Mononuclear cell (primary cell): ENCODE measurements around the gene GPATCH8. TPM values are rescaled to one million over a fixed set of nuclear protein-coding genes. Genes with fewer than 3 reads are reported as not detected.
"Not testable (repeated sequence)": the region's sequence is repeated elsewhere in the genome, so short reads cannot be mapped to it uniquely, and the experiment has no call there.

Experiments used
- H3K27me3 ChIP-seq: 2 replicates; pipeline ENCODE4 v1.6.0; 2011; ENCODE audit warnings: low read length, control low read depth; ENCODE audit not compliant: insufficient read depth
- H3K4me1 ChIP-seq: 2 replicates; pipeline ENCODE4 v1.5.1; 2011; ENCODE audit warnings: mild to moderate bottlenecking, low read length, control low read depth; ENCODE audit not compliant: insufficient read depth
- H3K4me3 ChIP-seq: 2 replicates; pipeline ENCODE4 v1.5.1; 2011; ENCODE audit warnings: mild to moderate bottlenecking, low read length, moderate library complexity
- H3K9me3 ChIP-seq: 2 replicates; pipeline ENCODE4 v1.5.1; 2011; ENCODE audit warnings: low read depth, mild to moderate bottlenecking, control low read depth, low read length
- total RNA-seq: library from RNA; depleted of rRNA; stranded (reverse); fragments of >200 nt; gene quantifications from one replicate; pipeline ENCODE4 v1.2.3, GENCODE V29; 2012

GPATCH8 gene
- total RNA-seq, 1 donor: 72.9 TPM

DNA sequence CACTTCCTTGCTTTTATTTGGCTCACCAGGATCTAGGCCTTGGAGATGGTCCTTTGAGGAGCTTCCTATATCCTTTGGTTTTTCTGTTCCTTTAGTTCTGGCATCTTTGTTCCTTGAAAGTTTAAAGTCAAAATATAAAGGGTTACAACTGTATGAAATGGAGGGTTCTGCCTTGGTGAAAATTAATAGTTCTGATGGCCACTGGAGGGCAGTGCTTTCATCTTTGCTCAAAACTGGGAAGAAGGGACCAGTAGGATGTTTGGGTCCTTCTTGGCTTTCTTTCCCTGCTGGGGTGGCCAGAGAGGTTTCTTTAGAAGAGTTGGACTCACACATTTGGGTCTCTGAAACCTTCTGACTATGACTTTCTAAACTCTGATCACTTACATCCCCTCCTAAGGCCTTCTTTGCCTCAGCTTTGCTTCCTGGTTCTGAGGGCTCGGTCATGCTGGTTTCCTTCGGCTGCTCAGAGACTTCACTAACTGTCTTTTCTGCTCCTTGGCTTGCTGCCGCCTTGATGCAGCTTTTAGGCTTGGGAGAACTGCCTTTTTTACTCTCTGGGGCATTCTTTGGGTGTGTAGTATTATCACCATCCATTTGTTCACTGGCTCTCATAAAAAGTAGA is 102.9 kb downstream of the GPATCH8 start:
- no peak overlapping the region for H3K4me3 ChIP-seq
- H3K9me3 ChIP-seq: no peaks in the 10 kb centered on the region
- no peaks in the 10 kb centered on the region for H3K4me1 ChIP-seq
- no peaks in the 10 kb centered on the region for H3K27me3 ChIP-seq

DNA sequence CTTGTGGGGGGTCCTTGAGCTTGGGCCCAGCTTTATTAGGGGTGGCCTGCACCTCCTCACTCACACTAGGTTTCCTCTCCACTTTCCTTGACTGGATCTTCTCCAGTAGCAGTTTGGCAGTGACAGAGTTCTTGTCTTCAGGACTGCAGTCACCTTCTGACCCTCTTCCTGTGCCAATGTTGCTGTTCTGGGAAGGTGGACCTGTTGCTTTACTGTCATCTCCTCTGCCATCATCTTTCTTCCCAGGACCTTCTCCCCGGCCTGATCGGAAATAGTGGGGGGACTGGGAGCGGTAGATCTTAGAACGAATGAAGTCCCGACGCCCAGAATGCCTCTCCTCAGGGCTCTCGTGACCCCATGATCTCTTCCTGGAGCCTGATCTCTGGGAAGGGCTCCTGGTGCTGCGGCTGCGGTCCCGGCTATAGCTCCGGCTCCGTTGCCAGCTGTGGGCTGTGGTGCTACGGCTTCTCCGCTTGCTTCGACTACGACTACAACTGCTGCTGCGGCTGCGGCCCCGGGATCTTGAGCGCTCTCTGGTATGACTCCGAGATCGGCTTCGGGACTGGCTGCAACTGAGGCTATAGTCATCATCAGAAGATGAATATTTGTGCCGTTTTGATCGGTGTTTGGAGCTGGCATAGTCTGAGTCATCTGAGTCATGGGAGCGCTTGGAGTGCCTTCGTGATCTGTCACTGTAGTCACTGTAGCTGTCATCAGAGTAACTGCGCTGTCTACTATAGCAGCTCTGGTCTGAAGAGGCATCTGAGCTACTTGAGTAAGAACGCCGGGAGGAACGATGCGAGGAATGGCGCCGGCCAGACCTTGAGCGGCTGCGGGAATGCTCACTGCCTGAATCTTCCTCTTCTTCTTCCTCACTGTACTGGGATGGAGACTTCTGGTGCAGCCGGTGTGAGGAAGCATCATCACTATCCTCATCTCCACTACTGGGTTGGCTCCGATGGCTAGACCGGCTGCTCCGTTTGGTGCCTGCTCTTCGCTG is 104.2 kb downstream of the GPATCH8 start:
- no peak overlapping the region for H3K4me3 ChIP-seq
- H3K27me3 ChIP-seq: no peaks in the 10 kb centered on the region
- no peaks in the 10 kb centered on the region for H3K4me1 ChIP-seq
- H3K9me3 ChIP-seq: no peaks in the 10 kb centered on the region

DNA sequence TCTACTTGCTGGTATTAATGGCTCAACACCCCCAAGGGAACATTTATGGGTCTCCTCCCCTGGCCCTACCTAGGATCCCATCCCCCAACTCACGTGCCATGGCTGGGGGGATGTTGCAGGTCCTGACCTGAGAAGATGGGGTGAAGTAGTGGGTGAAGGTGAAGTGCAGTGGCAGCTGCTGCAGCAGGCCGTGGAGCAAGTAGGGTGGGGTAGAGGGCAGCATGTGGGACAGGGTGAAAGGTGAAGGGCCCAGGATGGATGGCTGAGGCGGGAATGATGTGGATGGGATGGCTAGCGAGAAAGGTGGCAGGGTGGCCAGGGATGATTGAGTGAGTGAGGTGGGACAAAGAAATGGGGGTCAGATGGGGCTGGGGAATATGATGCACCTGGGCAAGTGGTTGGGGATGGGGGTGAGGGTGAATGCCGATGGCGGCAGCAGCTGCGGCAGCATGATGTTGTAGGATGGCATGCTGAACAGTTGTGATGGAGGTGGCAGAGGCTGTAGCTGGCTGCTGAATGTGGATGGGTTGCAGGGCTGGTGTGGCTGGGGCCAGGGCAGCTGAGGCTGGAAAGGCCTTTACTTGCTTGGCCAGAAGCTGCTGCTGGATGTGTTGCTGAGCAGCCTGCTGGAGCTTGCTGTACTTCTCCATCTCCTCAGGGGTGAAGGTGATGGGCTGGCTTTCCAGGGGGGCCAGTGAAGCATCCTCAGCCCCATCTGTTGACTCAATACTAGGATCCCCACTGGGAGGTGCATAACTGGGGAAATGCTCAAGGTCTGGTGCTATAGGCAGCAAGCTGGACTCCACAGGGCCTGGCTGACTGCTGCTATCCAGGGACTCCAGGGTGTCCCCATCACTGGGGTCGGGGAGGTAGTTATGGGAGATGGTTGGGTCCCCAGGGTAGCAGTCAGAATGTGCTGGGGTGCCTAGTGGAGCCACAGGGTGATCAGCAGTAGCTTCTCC is 105.4 kb downstream of the GPATCH8 start:
- no peaks in the 10 kb centered on the region for H3K9me3 ChIP-seq
- H3K4me3 ChIP-seq: no peak overlapping the region
- no peaks in the 10 kb centered on the region for H3K4me1 ChIP-seq
- H3K27me3 ChIP-seq: no peaks in the 10 kb centered on the region

- H3K4me3 ChIP-seq: no peak overlapping the region
- H3K27me3 ChIP-seq: no peaks in the 10 kb centered on the region
- H3K4me1 ChIP-seq: no peaks in the 10 kb centered on the region
- no peaks in the 10 kb centered on the region for H3K9me3 ChIP-seq
These were observed 106.3 kb downstream of the GPATCH8 start for GRCh38 chr17:44396946-44397345.

GRCh38 chr17:44394833-44395232 is 108.4 kb downstream of the GPATCH8 start:
- no peaks in the 10 kb centered on the region for H3K9me3 ChIP-seq
- H3K27me3 ChIP-seq: no peaks in the 10 kb centered on the region
- H3K4me3 ChIP-seq: no peak overlapping the region
- H3K4me1 ChIP-seq: peaks cover 2% of the 10 kb centered on the region

GRCh38 chr17:44394112-44394511 is 109.1 kb downstream of the GPATCH8 start:
- H3K4me1 ChIP-seq, H3K9me3 ChIP-seq, H3K27me3 ChIP-seq, H3K4me3 ChIP-seq: not testable (repeated sequence)

DNA sequence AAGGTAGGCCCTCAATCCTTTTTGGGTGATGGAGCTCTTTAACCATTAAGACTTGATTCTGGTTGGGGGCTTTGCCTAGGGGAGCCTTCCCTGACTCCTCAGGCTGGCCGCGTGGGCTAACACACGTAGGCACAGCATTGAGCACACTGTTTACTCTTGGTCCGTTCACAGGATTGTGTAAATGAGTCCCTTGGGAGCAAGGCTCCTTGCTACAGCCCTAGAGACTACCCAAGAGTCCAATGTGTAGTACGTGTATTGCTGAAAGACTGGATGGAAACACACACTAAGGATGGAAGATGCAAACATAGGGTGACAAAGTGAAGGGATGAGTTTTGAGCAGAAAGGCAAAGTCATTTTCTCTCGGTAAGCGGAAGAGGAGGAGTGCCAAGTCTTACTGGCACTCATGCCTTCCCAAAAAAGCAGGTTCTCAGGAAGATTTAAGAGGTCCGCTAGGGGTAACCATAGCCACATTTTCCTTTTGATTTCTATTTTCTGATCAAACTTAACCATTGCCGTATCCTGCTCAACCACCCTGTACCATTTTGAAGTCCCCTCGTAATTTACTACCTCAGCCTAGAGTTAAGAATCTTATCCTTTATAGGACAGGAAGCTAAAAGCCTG is 112.8 kb downstream of the GPATCH8 start:
- H3K4me1 ChIP-seq: peaks cover 17% of the 10 kb centered on the region
- no peak overlapping the region for H3K4me3 ChIP-seq
- H3K27me3 ChIP-seq: peaks cover 10% of the 10 kb centered on the region
- no peaks in the 10 kb centered on the region for H3K9me3 ChIP-seq

GRCh38 chr17:44389723-44390202 is 113.4 kb downstream of the GPATCH8 start:
- H3K27me3 ChIP-seq: peaks cover 10% of the 10 kb centered on the region
- no peaks in the 10 kb centered on the region for H3K9me3 ChIP-seq
- H3K4me1 ChIP-seq: peaks cover 21% of the 10 kb centered on the region
- H3K4me3 ChIP-seq: no peak overlapping the region

GRCh38 chr17:44389281-44389680 is 113.9 kb downstream of the GPATCH8 start, which contains the start of gene ITGA2B:
TSS of gene ITGA2B (minus strand) at chr17:44389649. CDS start at chr17:44389473, 176 bp downstream.
- H3K9me3 ChIP-seq: no peaks in the 10 kb centered on the region
- no peak within 1 kb of the TSS for H3K4me3 ChIP-seq
- H3K27me3 ChIP-seq: peaks cover 14% of the 10 kb centered on the region
- H3K4me1 ChIP-seq: peaks cover 25% of the 10 kb centered on the region

- Histone ChIP-seq H3K9me3 (no peaks in the 10 kb centered on the region), H3K4me3 (no peak overlapping the region), H3K27me3 (peaks cover 14% of the 10 kb centered on the region), H3K4me1 (peaks cover 25% of the 10 kb centered on the region)
These were observed 115.4 kb downstream of the GPATCH8 start for GRCh38 chr17:44387804-44388203.

GRCh38 chr17:44386182-44386525 is 117.1 kb downstream of the GPATCH8 start:
- Histone ChIP-seq H3K4me3 (no peak overlapping the region), H3K4me1 (peaks cover 25% of the 10 kb centered on the region), H3K9me3 (no peaks in the 10 kb centered on the region)

GRCh38 chr17:44385287-44386181 is 117.7 kb downstream of the GPATCH8 start:
- H3K4me1 ChIP-seq: peaks cover 25% of the 10 kb centered on the region
- H3K9me3 ChIP-seq: no peaks in the 10 kb centered on the region
- H3K27me3 ChIP-seq: peaks cover 14% of the 10 kb centered on the region
- H3K4me3 ChIP-seq: peak overlapping the region; percentile 32

More at GRCh38 chr17:44386182-44386525, 117.1 kb downstream of the GPATCH8 start:
- peaks cover 14% of the 10 kb centered on the region for H3K27me3 ChIP-seq

- Histone ChIP-seq H3K9me3 (no peaks in the 10 kb centered on the region), H3K27me3 (peaks cover 14% of the 10 kb centered on the region), H3K4me1 (peaks cover 23% of the 10 kb centered on the region), H3K4me3 (peak overlapping the region; percentile 10)
These were observed 118.4 kb downstream of the GPATCH8 start for GRCh38 chr17:44384823-44385286.
